HCT116 (cell line): ENCODE measurements around the gene C11orf91. TPM values are rescaled to one million over a fixed set of nuclear protein-coding genes. Genes with fewer than 3 reads are reported as not detected.

Source experiments
- ATAC-seq: fragments of 200-7000 bp; cut with Tn5 transposase; 2 replicates; pipeline ENCODE4 v1.9.1; 2020; ENCODE audit warnings: mild to moderate bottlenecking, moderate library complexity
- BruUV-seq: library from RNA; stranded (reverse); fragments of 400-500 nt; replicated peaks from 2 replicates; lab custom pipeline; 2021; lab: Mats Ljungman, UMichigan
- CTCF ChIA-PET: fragments of 300-600 bp; sonication (Branson Sonifier 250); formaldehyde crosslinking; loops from one replicate; lab custom pipeline; 2021; ENCODE audit warnings: antibody characterized with exemption; lab: Charles Lee
- POLR2A ChIA-PET: fragments of 300-600, 350-600 bp; sonication (Branson Sonifier 250); formaldehyde crosslinking; loops from one replicate; lab custom pipeline; 2021; ENCODE audit warnings: antibody characterized with exemption; lab: Charles Lee
- RAD21 ChIA-PET, 2 experiments: fragments of 300-600 bp; sonication (Branson Sonifier 250); formaldehyde crosslinking; loops; one replicate each; lab custom pipeline; 2023; ENCODE audit warnings: low total read pairs in 2 of 2; ENCODE audit not compliant: uncharacterized antibody in 2 of 2, unreplicated experiment in 2 of 2, low non-redundant PET in 1 of 2; lab: Charles Lee
- DNase-seq: peaks from one replicate; pipeline ENCODE4 v3.0.0-alpha.2; 2010; ENCODE audit warnings: low read depth, low spot score
- H2AFZ ChIP-seq: fragments of 200-600 bp; shearing (Covaris generic), sonication (generic); 2 replicates; pipeline ENCODE4 v1.6.1; 2017; ENCODE audit warnings: low read depth, mixed run types, mixed read lengths, antibody characterized with exemption, low read length; ENCODE audit not compliant: poor library complexity, severe bottlenecking
- H3K27ac ChIP-seq: 2 replicates; pipeline ENCODE4 v1.5.1; 2012; ENCODE audit warnings: low read depth, low read length
- H3K27me3 ChIP-seq: fragments of 200-600 bp; sonication (generic); 2 replicates; pipeline ENCODE4 v1.6.1; 2016; ENCODE audit warnings: mixed run types, low read length, mixed read lengths; ENCODE audit not compliant: insufficient read depth
- H3K36me3 ChIP-seq, 2 experiments: fragments of 200-500 bp in 1 of 2; fragments of 200-600 bp in 1 of 2; sonication (Bioruptor generic) in 1 of 2; sonication (generic) in 1 of 2; 2 replicates each; pipeline versions ENCODE4 v1.5.1 to v1.6.1; 2014 to 2016; ENCODE audit warnings: low read length in 2 of 2, inconsistent platforms in 1 of 2, mixed read lengths in 1 of 2, mixed run types in 1 of 2; ENCODE audit not compliant: insufficient read depth in 2 of 2, control insufficient read depth in 1 of 2
- H3K4me1 ChIP-seq, 2 experiments: fragments of 200-600 bp in 1 of 2; sonication (generic) in 1 of 2; 2 replicates each; pipeline versions ENCODE4 v1.5.1 to v1.6.1; 2012 to 2017; ENCODE audit warnings: low read length in 2 of 2, inconsistent platforms in 1 of 2, mild to moderate bottlenecking in 1 of 2, mixed read lengths in 1 of 2, mixed run types in 1 of 2, moderate library complexity in 1 of 2; ENCODE audit not compliant: insufficient read depth in 2 of 2, control insufficient read depth in 1 of 2
- H3K4me2 ChIP-seq: fragments of 200-600 bp; sonication (generic); 2 replicates; pipeline ENCODE4 v1.6.1; 2017; ENCODE audit warnings: mixed run types, low read length, mixed read lengths
- H3K4me3 ChIP-seq, 2 experiments: fragments of 200-600 bp in 1 of 2; sonication (generic) in 1 of 2; replicated peaks in 1 of 2; 2 replicates each; pipeline ENCODE4 v1.5.1; 2011 to 2016; ENCODE audit warnings: low read length in 2 of 2, control low read depth in 1 of 2, low read depth in 1 of 2, mild to moderate bottlenecking in 1 of 2, mixed read lengths in 1 of 2, mixed run types in 1 of 2
- H3K79me2 ChIP-seq: fragments of 200-600 bp; sonication (generic); 2 replicates; pipeline ENCODE4 v1.6.1; 2017; ENCODE audit warnings: mild to moderate bottlenecking, mixed run types, low read length, moderate library complexity, mixed read lengths; ENCODE audit not compliant: insufficient read depth
- H3K9ac ChIP-seq: fragments of 200-600 bp; sonication (generic); 2 replicates; pipeline ENCODE4 v1.6.1; 2016; ENCODE audit warnings: low read length, mixed read lengths
- H3K9me2 ChIP-seq: fragments of 200-600 bp; sonication (generic), shearing (Covaris generic); 2 replicates; pipeline ENCODE4 v1.6.1; 2017; ENCODE audit warnings: mixed run types, mild to moderate bottlenecking, moderate library complexity; ENCODE audit not compliant: insufficient read depth
- H3K9me3 ChIP-seq, 2 experiments: fragments of 200-500 bp in 1 of 2; fragments of 200-600 bp in 1 of 2; sonication (Bioruptor generic) in 1 of 2; sonication (generic) in 1 of 2; 2 replicates each; pipeline ENCODE4 v1.6.1; 2014 to 2017; ENCODE audit warnings: low read length in 2 of 2, mixed read lengths in 2 of 2, inconsistent platforms in 1 of 2, low read depth in 1 of 2, mild to moderate bottlenecking in 1 of 2, mixed run types in 1 of 2, moderate library complexity in 1 of 2; ENCODE audit not compliant: control insufficient read depth in 1 of 2, insufficient read depth in 1 of 2
- H4K20me1 ChIP-seq: fragments of 200-600 bp; sonication (generic), shearing (Covaris generic); 2 replicates; pipeline ENCODE4 v1.6.1; 2017; ENCODE audit warnings: mixed run types, mild to moderate bottlenecking, moderate library complexity; ENCODE audit not compliant: insufficient read depth
- CBX3 ChIP-seq: IDR thresholded peaks from 2 replicates; pipeline ENCODE4 v1.6.1; 2012; ENCODE audit warnings: low read depth
- CEBPB ChIP-seq: IDR thresholded peaks from 2 replicates; pipeline ENCODE4 v1.6.1; 2012; ENCODE audit warnings: low read depth
- EGR1 ChIP-seq: IDR thresholded peaks from 2 replicates; pipeline ENCODE4 v1.6.1; 2012; ENCODE audit warnings: low read depth
- EZH2 ChIP-seq: fragments of 200-600 bp; sonication (generic); IDR thresholded peaks from 2 replicates; pipeline ENCODE4 v1.6.1; 2017; ENCODE audit warnings: antibody characterized with exemption, mixed run types
- JUND ChIP-seq: IDR thresholded peaks from 2 replicates; pipeline ENCODE4 v1.6.1; 2012
- MAX ChIP-seq: IDR thresholded peaks from 2 replicates; pipeline ENCODE4 v1.6.1; 2012
- RAD21 ChIP-seq: IDR thresholded peaks from 2 replicates; pipeline ENCODE4 v1.6.1; 2012; ENCODE audit warnings: low read depth, mild to moderate bottlenecking
- REST ChIP-seq: IDR thresholded peaks from 2 replicates; pipeline ENCODE4 v1.6.1; 2012; ENCODE audit warnings: low read depth
- SIN3A ChIP-seq: IDR thresholded peaks from 2 replicates; pipeline ENCODE4 v1.6.1; 2012; ENCODE audit warnings: low read depth
- intact Hi-C: fragments of 100-400 bp; cut with micrococcal nuclease; formaldehyde crosslinking; loops from 2 replicates; pipeline ENCODE4 v1.10.0; 2022
- total RNA-seq: library from RNA; stranded (reverse); gene quantifications from one replicate; pipeline ENCODE4 v1.2.1, GENCODE V29; 2021; ENCODE audit not compliant: unreplicated experiment

The C11orf91 gene
- total RNA-seq, 1 experiment from 2014 or later, result 0.54 TPM

GRCh38 chr11:33697997-33698396 is 2.6 kb downstream of the C11orf91 start:
- BruUV-seq, result no TSS peak
- Histone ChIP-seq H3K9ac (no peak overlapping the region), H3K79me2 (no peaks in the 10 kb centered on the region), H3K27me3 (no peaks in the 10 kb centered on the region), H3K9me3 (no peaks in the 10 kb centered on the region), H4K20me1 (no peaks in the 10 kb centered on the region), H3K9me2 (no peaks in the 10 kb centered on the region), H3K36me3 (no peaks in the 10 kb centered on the region), H3K4me2 (no peak overlapping the region), H3K4me1 (peaks cover 18 to 69% of the 10 kb centered on the region in 2 experiments), H2AFZ (no peak overlapping the region), H3K27ac (no peak overlapping the region), H3K4me3 (no peak overlapping the region)
- CTCF ChIA-PET, result no interaction called here
- intact Hi-C loops, result loop anchor here (10.0 kb wide), 1 partner anchor 813 kb away; no protein-coding TSS in a partner anchor
- RAD21 ChIA-PET, result no interaction called here
- TF ChIP-seq RAD21 (no peak), JUND (no peak), EGR1 (no peak), CBX3 (no peak), SIN3A (no peak), REST (no peak), CEBPB (no peak), MAX (no peak), EZH2 (no peak)
- POLR2A ChIA-PET, result no interaction called here
- no peak for ATAC-seq
- DNase-seq, result no peak
